Activated CD8-positive, alpha-beta memory T cell treated with anti-CD3 and anti-CD28 coated beads, Interleukin-2, amount 50 U/mL, for 24 hours (primary cell): ENCODE measurements around the gene EHMT1.
"Not testable (repeated sequence)": the region's sequence is repeated elsewhere in the genome, so short reads cannot be mapped to it uniquely, and the experiment has no call there.

ENCODE experiments used
- DNase-seq: peaks from one replicate; pipeline ENCODE4 v3.0.0-alpha.2; 2020; ENCODE audit errors: extremely low read depth

The EHMT1 gene

GRCh38 chr9:137865581-137866145, 246.9 kb downstream of the EHMT1 start:
- DNase-seq: no peak

GRCh38 chr9:137866226-137867141, 247.7 kb downstream of the EHMT1 start:
- no peak for DNase-seq

- no peak for DNase-seq
Measured at GRCh38 chr9:137870432-137870831, 251.6 kb downstream of the EHMT1 start.

GRCh38 chr9:137872296-137872695, 253.5 kb downstream of the EHMT1 start:
- no peak for DNase-seq

GRCh38 chr9:137873408-137873807, 254.6 kb downstream of the EHMT1 start:
- no peak for DNase-seq

- DNase-seq: no peak
Measured at GRCh38 chr9:137873858-137874362, 255.1 kb downstream of the EHMT1 start.

- DNase-seq: no peak
Measured at GRCh38 chr9:137875354-137875753, 256.5 kb downstream of the EHMT1 start.

- DNase-seq: no peak
Measured at GRCh38 chr9:137875846-137876245, 257.0 kb downstream of the EHMT1 start.

GRCh38 chr9:137876269-137876668, 257.5 kb downstream of the EHMT1 start:
- no peak for DNase-seq

GRCh38 chr9:137876781-137877386, 258.1 kb downstream of the EHMT1 start:
- no peak for DNase-seq

- DNase-seq: not testable (repeated sequence)
Measured at GRCh38 chr9:137877506-137878122, 258.8 kb downstream of the EHMT1 start, which contains the start of gene CACNA1B. CACNA1B (plus strand) TSS chr9:137877782; CDS start chr9:137877934, 152 bp downstream.

GRCh38 chr9:137878146-137878941, 259.5 kb downstream of the EHMT1 start:
- DNase-seq: no peak

- DNase-seq: no peak
Measured at GRCh38 chr9:137879052-137879451, 260.2 kb downstream of the EHMT1 start.

GRCh38 chr9:137879566-137880150, 260.9 kb downstream of the EHMT1 start:
- DNase-seq: no peak

- no peak for DNase-seq
Measured at GRCh38 chr9:137880160-137880975, 261.6 kb downstream of the EHMT1 start.

GRCh38 chr9:137880976-137881530, 262.2 kb downstream of the EHMT1 start:
- no peak for DNase-seq

GRCh38 chr9:137881591-137882505, 263.0 kb downstream of the EHMT1 start:
- DNase-seq: no peak

GRCh38 chr9:137882506-137882821, 263.7 kb downstream of the EHMT1 start:
- no peak for DNase-seq

GRCh38 chr9:137883977-137884376, 265.2 kb downstream of the EHMT1 start:
- not testable (repeated sequence) for DNase-seq
